Stimulated activated CD4-positive, alpha-beta T cell treated with anti-CD3 and anti-CD28 coated beads, Interleukin-12 subunit alpha, Interleukin-12 subunit beta, amount 100 ng/mL, for 4 hours (primary cell): ENCODE results near the gene SUSD3.

ENCODE experiments used
- DNase-seq: peaks from one replicate; pipeline ENCODE4 v3.0.0-alpha.2; 2020

SUSD3 gene

GRCh38 chr9:93030642-93031628 is 27.6 kb upstream of the SUSD3 start:
- DNase-seq: no peak

GRCh38 chr9:93031629-93032430 is 26.7 kb upstream of the SUSD3 start:
- no peak for DNase-seq

- no peak for DNase-seq
Measured at GRCh38 chr9:93032545-93032944, 26.0 kb upstream of the SUSD3 start.

GRCh38 chr9:93033531-93033930 is 25.0 kb upstream of the SUSD3 start:
- DNase-seq: no peak

GRCh38 chr9:93035106-93035660 is 23.3 kb upstream of the SUSD3 start:
- no peak for DNase-seq

GRCh38 chr9:93035821-93036351 is 22.6 kb upstream of the SUSD3 start:
- DNase-seq: no peak

GRCh38 chr9:93036887-93037475 is 21.5 kb upstream of the SUSD3 start:
- no peak for DNase-seq

- no peak for DNase-seq
Measured at GRCh38 chr9:93037476-93037971, 21.0 kb upstream of the SUSD3 start.

- no peak for DNase-seq
Measured at GRCh38 chr9:93038918-93039317, 19.6 kb upstream of the SUSD3 start.

GRCh38 chr9:93039456-93039855 is 19.0 kb upstream of the SUSD3 start:
- DNase-seq: no peak

- DNase-seq: no peak
Measured at GRCh38 chr9:93039976-93040375, 18.5 kb upstream of the SUSD3 start.

- no peak for DNase-seq
Measured at GRCh38 chr9:93040409-93040808, 18.1 kb upstream of the SUSD3 start.

GRCh38 chr9:93041108-93041802 is 17.2 kb upstream of the SUSD3 start:
- DNase-seq: no peak

- no peak for DNase-seq
Measured at GRCh38 chr9:93043122-93043521, 15.4 kb upstream of the SUSD3 start.

GRCh38 chr9:93045521-93045920 is 13.0 kb upstream of the SUSD3 start:
- no peak for DNase-seq

- DNase-seq: no peak
Measured at GRCh38 chr9:93048566-93049448, 9.7 kb upstream of the SUSD3 start.

GRCh38 chr9:93049491-93049890 is 9.0 kb upstream of the SUSD3 start:
- DNase-seq: no peak

GRCh38 chr9:93050231-93050630 is 8.3 kb upstream of the SUSD3 start:
- no peak for DNase-seq

GRCh38 chr9:93051680-93052089 is 6.8 kb upstream of the SUSD3 start:
- DNase-seq: no peak

GRCh38 chr9:93052791-93053540 is 5.5 kb upstream of the SUSD3 start:
- DNase-seq: no peak
